ENCODE results near the gene ADGRV1.
"Not testable (repeated sequence)": the region's sequence is repeated elsewhere in the genome, so short reads cannot be mapped to it uniquely, and the experiment has no call there.

Gene ADGRV1

DNA sequence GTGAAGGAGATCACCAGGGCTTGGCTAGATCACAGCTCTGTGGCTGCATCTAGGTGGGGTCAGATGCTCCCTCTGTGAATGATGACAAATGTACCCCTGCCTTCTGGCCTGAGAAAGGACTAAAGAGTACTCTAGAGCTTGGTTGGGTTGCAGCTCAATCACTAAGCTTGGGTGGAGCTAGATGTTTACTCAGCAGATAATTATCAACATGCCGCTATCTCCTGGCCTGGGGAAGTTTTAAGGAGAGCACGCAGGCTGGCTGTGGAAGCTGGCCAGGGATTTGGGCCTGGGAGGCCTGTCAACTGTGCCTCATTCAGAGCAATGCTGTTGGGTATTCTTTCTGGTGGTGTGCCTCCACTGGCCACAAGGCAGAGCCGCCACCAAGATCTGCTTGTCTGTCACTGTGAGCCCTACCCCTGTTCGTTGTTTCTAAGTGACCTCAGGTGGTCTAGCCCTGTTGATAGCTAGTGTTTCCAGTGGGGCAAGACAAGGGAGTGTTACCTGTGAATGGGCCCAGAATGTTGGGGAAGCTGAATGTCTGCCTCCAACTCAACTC, 181.7 kb downstream of the ADGRV1 start:
- no peak for DNase-seq

DNA sequence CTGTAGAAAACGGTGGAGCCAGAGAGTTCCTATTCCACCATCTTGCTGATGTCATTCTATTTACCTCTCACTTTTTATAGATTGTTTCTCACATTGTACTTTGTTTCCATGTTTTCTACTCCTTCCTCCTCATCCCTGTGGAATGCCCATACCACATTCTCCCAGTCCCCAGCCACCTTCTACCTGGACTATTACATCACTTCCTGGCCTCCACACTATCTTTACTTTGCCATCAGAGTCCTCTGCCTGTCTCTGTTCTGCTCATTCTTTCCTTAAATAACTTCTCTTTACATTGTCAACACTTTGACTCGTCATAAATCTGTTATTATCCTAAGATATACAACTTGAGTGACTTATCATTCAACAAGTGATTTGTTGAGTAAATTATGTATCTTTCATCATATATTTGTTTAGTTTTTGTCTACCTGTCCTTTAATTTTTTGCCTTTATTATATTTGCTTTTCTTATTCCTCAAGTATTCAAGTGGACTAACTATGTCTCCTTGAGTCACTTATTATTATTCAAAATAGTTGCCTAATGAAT, 182.5 kb downstream of the ADGRV1 start:
- DNase-seq: no peak

DNA sequence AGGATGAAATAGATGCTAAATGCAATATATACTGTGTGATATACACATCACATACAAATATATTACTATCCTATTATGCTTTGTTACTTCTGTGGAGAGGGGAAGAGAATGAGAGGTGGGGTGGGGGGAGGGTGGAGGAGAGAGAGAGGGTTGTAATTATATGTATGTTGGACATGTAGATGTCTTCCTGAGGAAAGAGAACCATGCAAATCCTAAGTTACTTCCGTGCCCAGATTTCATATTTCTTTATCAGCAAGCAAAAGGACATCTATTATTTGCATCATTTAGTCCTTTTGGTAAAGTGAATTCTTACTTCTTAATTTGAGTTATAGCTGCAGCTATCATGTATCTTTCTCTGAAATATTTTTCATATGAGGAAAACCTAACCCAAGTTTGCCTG, 187.5 kb downstream of the ADGRV1 start:
- no peak for DNase-seq

DNA sequence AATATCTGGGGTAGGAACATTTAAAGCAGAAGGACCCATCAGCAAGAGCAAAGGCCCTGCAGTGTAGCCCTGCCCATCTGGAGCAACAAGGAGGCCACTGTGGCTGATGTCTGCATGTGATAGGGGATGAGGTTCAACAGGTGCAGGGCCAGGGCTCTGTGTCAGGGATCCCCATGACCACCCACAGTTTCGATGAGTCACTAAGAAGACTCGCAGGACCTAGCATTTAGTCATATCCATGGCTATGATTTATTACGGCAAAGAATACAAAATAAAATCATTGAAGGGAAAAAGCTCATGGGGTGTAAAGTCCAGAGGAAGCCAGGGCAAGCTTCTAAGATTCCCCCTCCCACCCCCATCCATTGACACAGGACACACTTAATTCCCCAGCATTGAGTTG, 188.6 kb downstream of the ADGRV1 start:
- no peak for DNase-seq

DNA sequence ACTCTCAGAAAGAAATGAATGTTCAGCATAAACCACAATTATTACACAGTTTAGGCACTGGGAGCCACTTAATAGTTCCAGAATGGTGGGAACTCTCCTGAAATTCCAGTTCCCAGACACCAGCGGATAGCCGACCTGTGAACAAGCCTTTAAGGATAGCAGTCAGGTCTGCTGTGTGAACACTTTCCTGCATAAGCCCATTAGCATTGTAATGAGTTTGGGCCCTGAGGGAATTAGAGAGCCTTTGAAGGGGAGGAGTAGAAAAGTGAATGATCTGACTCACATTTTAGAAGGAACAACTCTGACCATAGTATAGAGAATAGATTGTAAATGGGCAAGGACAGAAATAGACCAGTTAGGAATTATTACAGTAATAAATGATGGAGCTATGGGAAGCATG, 189.1 kb downstream of the ADGRV1 start:
- DNase-seq: no peak

DNA sequence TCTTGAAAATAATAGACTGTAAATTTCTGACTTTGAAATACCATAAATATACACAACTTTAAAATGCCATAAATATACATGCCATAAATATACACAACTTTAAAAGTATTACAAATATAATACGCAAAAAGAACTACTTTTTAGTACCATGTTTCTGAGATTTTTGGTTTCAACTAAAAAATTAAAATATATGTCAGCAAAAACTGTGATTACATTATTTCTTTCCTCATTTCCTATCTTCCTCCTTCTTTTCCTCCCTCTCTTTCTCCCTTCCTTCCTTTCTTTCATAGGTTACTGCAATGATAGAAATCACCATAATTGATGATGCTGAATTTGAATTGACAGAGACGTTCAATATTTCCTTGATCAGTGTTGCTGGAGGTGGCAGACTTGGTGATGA, 200.5 kb downstream of the ADGRV1 start:
- no peak for DNase-seq

DNA sequence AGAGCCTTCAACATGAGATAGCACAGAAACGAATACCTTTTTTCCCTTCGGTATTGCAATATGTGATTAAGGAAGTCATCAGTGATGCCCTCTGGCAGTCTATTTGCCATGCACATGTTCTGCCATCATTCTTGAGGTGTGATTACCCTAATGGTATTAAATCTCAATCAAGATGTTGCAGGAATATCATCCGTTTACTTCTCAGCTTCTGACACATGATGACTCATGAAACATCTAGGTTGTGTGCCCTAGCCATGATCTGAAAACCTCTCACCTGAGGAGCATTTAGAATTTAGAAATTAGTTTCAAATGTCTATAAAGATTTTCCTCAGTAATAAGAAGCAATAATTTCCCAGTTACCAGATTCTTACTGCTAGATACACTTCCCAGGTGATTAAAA, 209.1 kb downstream of the ADGRV1 start:
- no peak for DNase-seq

DNA sequence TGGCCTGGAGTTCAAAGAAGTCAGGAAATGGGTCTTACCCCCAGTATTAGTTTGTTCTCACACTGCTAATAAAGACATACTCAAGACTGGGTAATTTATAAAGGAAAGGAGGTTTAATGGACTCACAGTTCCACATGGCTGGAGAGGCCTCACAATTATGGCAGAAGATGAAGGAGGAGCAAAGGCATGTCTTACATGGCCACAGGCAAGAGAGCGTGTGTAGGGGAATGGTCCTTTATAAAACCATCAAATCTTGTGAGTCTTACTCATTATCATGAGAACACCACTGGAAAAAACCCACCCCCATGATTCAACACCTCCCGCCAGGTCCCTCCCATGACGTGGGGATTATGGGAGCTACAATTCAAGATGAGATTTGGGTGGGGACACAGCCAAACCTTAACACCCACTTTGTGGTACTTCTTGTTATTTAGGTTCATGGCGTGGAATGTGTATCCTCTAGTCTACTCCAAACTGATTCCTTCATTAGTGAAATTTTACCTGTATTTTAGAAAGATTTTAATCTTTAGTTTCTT, 211.5 kb downstream of the ADGRV1 start:
- DNase-seq: not testable (repeated sequence)

DNA sequence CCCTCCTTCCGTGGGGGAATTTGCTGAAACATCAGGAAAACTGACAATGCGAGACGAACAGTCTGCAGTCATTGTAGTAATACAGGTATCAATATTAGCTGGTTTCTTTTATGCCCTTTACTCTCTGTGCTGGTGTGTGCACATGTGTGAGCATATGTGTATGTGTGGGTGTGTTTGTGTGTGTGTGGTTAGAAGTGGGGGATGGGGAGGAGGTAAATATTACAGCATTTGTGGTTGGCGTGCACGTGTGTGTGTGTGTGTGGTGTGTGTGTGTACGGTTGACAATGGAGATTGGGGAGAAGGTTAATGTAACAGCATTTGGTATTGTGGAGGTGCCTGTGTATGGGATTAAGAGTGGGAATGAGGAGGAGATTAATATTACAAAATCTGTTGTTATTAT, 219.4 kb downstream of the ADGRV1 start:
- no peak for DNase-seq

DNA sequence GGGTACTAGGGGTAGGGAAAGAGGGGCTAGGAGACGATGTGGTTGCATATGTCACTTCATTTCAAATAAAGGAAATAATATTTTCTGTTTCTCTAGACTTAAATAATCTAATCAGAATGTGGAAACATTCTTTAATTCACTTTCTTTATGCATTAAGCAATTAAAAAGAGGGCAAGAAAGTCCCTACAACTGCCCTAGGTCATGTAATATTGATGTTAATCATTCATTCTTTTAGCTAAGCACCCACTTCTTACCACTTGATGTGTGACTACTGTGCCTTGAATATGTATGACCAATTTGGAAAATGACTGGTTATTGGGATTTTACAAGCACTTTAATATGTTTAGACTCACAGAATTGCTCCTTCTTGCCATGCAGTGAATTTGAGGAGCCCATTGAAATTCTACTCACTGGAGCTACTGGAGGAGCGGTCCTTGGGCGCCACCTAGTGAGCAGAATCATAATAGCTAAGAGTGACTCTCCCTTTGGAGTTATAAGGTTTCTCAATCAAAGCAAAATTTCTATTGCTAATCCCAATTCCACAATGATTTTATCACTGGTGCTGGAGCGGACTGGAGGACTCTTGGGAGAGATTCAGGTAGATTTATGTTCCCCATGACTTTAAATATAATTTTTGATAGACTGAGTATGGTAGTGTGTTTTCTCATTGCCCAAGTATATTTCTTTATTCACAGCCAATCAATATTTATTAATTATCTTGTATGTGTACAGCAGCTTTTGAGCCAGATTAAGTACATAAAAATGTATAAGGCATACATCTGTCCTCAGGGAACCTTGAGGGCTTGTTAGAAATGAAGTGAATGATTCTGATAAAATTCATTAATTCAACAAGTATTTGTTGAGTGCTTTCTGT, 225.1 kb downstream of the ADGRV1 start:
- DNase-seq: peak; percentile 75 to 82

DNA sequence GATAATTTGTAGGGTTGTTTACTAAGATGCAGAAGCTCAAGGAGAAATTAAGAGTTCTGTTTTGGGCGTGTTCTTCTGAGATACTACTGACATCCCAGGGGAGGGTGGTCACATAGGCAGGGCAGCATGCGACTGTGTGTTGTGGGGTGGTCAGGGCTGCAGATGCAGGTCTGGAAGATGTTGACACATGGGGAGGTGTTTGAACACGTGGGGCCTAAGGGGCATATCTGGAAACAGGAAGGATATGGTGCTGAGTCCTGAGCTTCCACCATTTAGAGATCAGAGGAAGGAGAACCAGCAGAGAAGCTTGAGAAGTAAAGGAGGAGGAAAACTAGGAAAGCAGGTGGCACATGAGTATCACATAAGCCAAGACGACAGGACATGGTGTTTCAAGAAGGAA, 228.2 kb downstream of the ADGRV1 start:
- no peak for DNase-seq

DNA sequence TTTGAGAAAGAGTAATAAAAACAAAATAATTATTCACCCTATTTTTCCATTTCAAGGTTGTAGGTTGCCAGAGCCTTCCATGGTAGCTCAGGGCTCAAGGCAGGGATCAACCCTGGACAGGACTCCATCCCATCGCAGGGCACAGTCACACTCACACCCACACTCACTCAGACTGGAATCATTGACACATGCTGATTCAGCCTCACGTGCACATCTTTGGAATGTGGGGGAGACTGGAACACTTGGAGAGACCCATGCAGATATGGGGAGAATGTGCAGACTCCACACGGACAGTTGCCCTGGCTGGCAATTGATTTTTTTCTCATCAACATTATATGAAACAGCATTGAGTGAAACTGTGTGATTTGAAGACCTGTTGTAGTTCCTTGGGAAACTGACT, 234.1 kb downstream of the ADGRV1 start:
- no peak for DNase-seq

DNA sequence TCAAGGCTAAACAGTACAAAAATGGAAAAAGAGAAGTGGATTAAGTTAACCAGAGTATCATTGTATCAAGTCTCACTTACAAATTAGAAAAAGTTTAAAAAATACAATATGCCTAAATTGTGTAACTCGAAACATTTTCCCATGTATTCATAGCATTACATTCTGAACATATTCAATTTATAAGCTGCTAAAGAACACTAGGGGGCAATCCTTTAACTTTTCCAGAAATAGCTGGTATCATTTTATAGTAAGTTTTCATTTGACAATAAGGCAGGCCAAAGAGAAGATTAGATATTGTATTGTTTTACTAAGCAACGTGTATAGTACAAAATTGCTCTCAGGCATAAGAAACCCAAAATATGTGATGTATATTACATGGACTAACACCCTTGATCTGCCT, 234.6 kb downstream of the ADGRV1 start:
- DNase-seq: no peak

DNA sequence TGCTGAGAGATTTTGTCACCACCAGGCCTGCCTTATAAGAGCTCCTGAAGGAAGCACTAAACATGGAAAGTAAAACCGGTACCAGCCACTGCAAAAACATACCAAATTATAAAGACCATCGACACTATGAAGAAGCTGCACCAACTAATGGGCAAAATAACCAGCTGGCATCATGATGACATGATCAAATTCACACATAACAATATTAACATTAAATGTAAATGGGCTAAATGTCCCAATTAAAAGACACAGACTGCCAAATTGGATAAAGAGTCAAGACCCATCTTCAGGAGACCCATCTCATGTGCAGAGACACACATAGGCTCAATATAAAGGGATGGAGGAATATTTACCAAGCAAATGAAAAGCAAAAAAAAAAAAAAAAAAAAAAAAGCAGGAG, 238.3 kb downstream of the ADGRV1 start:
- DNase-seq: not testable (repeated sequence)

DNA sequence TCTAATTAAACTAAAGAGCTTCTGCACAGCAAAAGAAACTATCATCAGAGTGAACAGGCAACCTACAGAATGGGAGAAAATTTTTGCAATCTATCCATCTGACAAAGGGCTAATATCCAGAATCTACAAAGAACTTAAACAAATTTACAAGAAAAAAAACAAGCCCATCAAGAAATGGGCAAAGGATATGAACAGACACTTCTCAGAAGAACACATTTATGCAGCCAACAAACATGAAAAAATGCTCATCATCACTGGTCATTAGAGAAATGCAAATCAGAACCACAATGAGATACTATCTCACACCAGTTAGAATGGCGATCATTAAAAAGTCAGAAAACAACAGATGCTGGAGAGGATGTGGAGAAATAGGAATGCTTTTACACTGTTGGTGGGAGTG, 241.5 kb downstream of the ADGRV1 start:
- DNase-seq: not testable (repeated sequence)

DNA sequence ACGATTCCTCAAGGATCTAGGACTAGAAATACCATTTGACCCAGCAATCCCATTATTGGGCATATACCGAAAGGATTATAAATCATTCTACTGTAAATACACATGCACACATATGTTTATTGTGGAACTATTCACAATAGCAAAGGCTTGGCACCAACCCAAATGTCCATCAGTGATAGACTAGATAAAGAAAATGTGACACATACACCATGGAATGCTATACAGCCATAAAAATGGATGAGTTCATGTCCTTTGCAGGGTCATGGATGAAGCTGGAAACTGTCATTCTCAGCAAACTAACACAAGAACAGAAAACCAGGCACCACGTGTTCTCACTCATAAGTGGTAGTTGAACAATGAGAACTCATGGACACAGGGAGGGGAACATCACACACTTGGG, 241.9 kb downstream of the ADGRV1 start:
- DNase-seq: not testable (repeated sequence)

DNA sequence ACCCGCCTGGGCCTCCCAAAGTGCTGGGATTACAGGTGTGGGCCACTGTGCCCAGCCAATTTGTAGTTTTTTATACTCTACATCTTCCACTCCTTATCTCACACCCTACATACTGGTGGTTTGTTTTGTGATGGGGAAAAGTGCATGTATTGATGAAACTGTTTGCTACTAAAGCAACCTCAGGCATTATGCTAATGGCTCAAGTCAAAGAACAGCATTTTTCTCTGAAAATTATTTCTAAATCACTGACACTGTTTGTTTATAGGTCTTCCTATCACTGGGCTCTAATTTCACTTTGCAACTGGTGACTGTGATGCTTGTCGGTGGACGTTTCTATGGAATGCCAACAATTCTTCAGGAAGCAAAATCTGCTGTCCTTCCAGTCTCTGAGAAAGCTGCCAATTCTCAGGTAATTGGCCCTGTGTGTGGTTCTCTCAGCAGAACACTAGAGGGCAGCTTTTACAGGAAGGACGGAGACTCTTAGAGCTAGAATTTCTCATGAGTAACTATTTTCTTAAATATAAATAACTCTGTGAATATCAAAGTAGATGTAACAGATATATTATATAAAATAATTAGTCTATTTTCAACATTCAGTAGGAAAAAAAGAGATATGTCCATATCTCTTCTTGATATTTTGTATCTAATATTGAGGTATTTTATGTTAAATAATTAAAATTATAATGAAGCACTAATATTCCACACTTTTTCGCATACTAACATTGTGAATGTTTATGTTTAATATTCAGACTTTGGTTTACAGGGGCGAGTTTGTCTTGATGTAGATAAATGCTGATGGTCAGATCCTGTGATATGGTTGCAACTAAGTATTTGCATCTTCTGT, 244.1 kb downstream of the ADGRV1 start:
- peak; percentile 4 to 12 for DNase-seq

DNA sequence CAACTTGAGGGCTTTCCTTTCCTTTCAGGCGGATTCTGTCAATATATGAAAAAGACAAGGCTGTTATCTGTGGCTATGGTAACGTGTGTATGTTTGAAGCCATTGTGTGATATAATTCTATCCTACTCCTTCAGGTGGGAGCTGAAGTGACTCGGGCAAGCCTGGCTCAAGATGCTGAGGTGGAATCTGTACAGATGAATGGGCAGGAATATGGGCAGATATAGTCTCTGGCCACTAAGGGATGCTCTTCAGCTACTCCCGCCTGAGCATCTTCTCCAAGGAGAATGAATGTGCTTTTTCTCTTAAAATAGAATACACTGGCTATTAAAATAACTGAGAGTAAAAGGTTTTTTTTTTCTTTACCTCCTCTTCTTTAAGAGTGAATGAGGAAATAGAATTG, 244.8 kb downstream of the ADGRV1 start:
- DNase-seq: no peak

DNA sequence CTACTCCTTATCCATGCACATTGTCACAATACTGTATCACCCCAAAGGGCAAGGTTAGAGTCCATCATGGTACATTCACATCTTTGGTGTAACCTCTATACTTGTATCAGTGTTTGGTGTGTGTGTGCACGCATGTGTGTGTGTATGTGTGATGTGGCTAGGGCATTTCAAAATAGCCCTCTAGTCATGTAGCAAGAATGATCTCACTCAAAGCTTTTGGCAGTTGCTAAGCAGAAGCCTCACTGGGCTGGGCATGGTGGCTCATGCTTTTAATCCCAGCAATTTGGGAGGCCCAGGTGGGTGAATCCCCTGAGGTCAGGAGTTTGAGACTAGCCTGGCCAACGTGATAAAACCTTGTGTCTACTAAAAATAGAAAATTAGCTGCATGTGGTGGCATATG, 245.3 kb downstream of the ADGRV1 start:
- peak in 1 of 2 donors; percentile 6 for DNase-seq

DNA sequence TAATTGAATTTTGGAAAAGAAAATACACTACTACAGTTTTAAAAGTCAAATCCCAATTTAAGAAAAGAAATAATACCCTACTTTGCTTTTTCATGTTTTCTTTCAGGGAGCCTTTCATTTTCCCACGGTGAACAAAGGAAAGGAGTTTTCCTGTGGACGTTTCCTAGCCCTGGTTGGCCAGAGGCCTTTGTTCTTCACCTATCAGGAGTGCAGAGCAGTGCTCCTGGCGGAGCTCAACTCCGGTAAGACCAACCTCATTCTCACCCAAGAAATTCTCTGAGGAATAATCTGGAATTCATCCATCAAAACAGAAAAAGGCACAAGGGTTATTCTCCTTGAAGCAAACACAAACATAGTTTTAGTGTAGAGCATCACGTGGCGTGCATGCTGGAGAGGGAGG, 248.9 kb downstream of the ADGRV1 start:
- DNase-seq: no peak

DNA sequence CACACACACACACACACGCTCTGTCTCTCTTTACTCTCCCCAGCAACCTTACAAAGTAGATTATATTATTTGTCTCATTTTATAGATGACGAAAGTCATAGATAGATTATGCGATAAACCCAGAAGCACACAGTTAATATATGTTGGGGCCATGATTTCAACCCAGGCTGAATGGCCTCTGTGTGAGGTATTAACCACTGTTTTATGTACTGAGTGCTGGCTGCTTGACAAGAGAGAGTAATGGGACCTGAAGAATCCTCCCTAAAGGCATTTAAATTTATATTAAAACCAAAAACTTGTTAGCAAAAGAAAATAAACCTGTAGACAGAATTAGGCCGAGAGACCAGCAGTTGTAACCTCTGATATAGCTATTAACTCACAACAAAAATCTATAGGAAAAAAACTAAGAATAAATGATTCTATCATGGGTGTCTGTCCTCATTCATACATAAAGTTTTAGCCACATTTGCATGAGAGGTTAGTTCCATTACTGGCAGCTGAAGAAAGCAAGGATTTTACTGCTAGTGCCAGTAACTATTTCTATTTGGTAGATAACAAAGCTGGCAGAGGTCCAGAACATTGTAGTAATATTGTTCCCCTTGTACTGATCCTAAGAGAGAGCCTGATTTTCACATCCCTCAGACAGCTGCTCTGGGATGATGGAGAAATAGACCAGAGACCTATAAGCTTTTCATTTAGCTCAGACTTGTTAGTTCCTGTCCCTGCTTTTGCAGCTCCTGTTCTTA, 250.9 kb downstream of the ADGRV1 start:
- no peak for DNase-seq

DNA sequence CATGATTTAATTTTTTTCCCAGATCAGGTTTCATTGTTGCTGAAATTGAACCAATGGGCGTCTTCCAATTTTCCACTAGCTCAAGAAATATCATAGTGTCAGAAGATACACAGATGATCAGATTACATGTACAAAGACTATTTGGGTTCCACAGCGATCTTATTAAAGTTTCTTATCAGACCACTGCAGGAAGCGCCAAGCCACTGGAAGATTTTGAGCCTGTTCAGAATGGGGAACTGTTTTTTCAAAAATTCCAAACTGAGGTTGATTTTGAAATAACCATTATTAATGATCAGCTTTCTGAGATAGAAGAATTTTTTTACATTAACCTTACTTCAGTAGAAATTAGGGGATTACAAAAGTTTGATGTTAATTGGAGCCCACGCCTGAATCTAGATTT, 251.6 kb downstream of the ADGRV1 start:
- DNase-seq: no peak
